A549 (cell line): ENCODE measurements around the gene SIGLEC8. TPM values are rescaled to one million over a fixed set of nuclear protein-coding genes. Genes with fewer than 3 reads are reported as not detected.

ENCODE experiments used
- ATAC-seq, 2 experiments: fragments of 200-7000 bp in 1 of 2; fragments of >200 bp in 1 of 2; cut with Nextera tagmentation in 1 of 2; cut with Tn5 transposase in 1 of 2; 3 replicates each; pipeline versions ENCODE4 v1.8.0 to v1.9.1; 2018 to 2020; ENCODE audit warnings: mild to moderate bottlenecking in 1 of 2, moderate library complexity in 1 of 2
- CTCF ChIA-PET: fragments of 300-600 bp; sonication (Branson Sonifier 250); formaldehyde crosslinking; extraction: SDS; loops from one replicate; lab custom pipeline; 2021; ENCODE audit warnings: antibody characterized with exemption, inconsistent platforms; lab: Yijun Ruan, JAX
- POLR2A ChIA-PET: fragments of 350-600 bp; formaldehyde crosslinking; extraction: SDS; loops from one replicate; lab custom pipeline; 2021; ENCODE audit warnings: antibody characterized with exemption, inconsistent platforms; lab: Yijun Ruan, JAX
- DNase-seq, 2 experiments: peaks; one replicate each; pipeline versions ENCODE4 v3.0.0 to v3.0.0-alpha.2; 2011 to 2016; ENCODE audit warnings: low read depth in 1 of 2, low spot score in 1 of 2
- FAIRE-seq: peaks from 2 replicates; lab custom pipeline; 2011; peaks lifted over from hg19 to GRCh38; lab: Jason Lieb, UNC
- H3K27ac ChIP-seq, 2 experiments: fragments of >200 bp; sonication (Bioruptor Twin); formaldehyde crosslinking; 3 replicates each; pipeline ENCODE4 v1.5.1; 2016 to 2017
- H3K4me1 ChIP-seq: fragments of >200 bp; sonication (Bioruptor Twin); formaldehyde crosslinking; 3 replicates; pipeline ENCODE4 v1.6.1; 2016
- H3K4me2 ChIP-seq: fragments of >200 bp; sonication (Bioruptor Twin); formaldehyde crosslinking; 3 replicates; pipeline ENCODE4 v1.6.1; 2016
- H3K4me3 ChIP-seq: fragments of >200 bp; sonication (Bioruptor Twin); formaldehyde crosslinking; 3 replicates; pipeline ENCODE4 v1.5.1; 2016
- H3K9me3 ChIP-seq: fragments of >200 bp; sonication (Bioruptor Twin); formaldehyde crosslinking; 3 replicates; pipeline ENCODE4 v1.6.1; 2016
- EHMT2 ChIP-seq: fragments of 200-600 bp; sonication (generic); IDR thresholded peaks from 2 replicates; pipeline ENCODE4 v1.6.1; 2016; ENCODE audit warnings: antibody characterized with exemption, low read depth, mild to moderate bottlenecking, moderate library complexity
- GATA3 ChIP-seq: IDR thresholded peaks from 2 replicates; pipeline ENCODE4 v1.6.1; 2012; ENCODE audit warnings: borderline replicate concordance
- HDAC2 ChIP-seq: fragments of 200-600 bp; sonication (generic); IDR thresholded peaks from 2 replicates; pipeline ENCODE4 v1.6.1; 2016
- HEYL ChIP-seq: fragments of 250-450 bp; sonication (Bioruptor Pico); IDR thresholded peaks from 2 replicates; pipeline ENCODE4 v1.8.0; 2021; ENCODE audit warnings: mild to moderate bottlenecking, moderate library complexity
- HOXB5 ChIP-seq: fragments of 250-450 bp; sonication (Bioruptor Pico); IDR thresholded peaks from 2 replicates; pipeline ENCODE4 v1.5.0; 2020; ENCODE audit warnings: mild to moderate bottlenecking, moderate library complexity
- JUNB ChIP-seq: fragments of >200 bp; sonication (Bioruptor Twin); formaldehyde crosslinking; IDR thresholded peaks from 2 replicates; pipeline ENCODE4 v1.6.1; 2016
- KDM5A ChIP-seq: fragments of 200-600 bp; sonication (generic); IDR thresholded peaks from 2 replicates; pipeline ENCODE4 v1.6.1; 2016; ENCODE audit warnings: antibody characterized with exemption, mild to moderate bottlenecking
- PHF8 ChIP-seq: fragments of 200-600 bp; sonication (generic); IDR thresholded peaks from 2 replicates; pipeline ENCODE4 v1.6.1; 2016; ENCODE audit warnings: low read depth, mild to moderate bottlenecking, antibody characterized with exemption, moderate library complexity, borderline replicate concordance
- POLR2AphosphoS2 ChIP-seq: conservative IDR thresholded peaks from 2 replicates; pipeline ENCODE4 v1.6.1; 2012; ENCODE audit warnings: low read length, improper control_type of control experiment, inconsistent platforms
- RCOR1 ChIP-seq: fragments of 150-350 bp; IDR thresholded peaks from 2 replicates; pipeline ENCODE4 v1.6.1; 2014; ENCODE audit warnings: antibody characterized with exemption, low read length, low read depth
- WGBS: methylation state at CpG from one replicate; pipeline ENCODE4 v1.1.6; 2017; ENCODE audit errors: missing lambda C conversion rate; 5-methylcytosine and 5-hydroxymethylcytosine counted together
- polyA plus RNA-seq, 4 experiments: library from polyadenylated mRNA; depleted of rRNA in 3 of 4; stranded (reverse); fragments of >200 nt; fragmentation: RNase III in 1 of 4; extraction: RNeasy Plus Mini Kit Qiagen cat#74134 plus additional on column Dnase treatment in 1 of 4; gene quantifications; 2 replicates in 3 of 4; 3 replicates in 1 of 4; pipeline ENCODE4 v1.2.3, GENCODE V29; 2011 to 2017
- TF ChIP-seq, protein P1 (sequence below): fragments of 150-350 bp; IDR thresholded peaks from 2 replicates; pipeline ENCODE4 v1.6.1; 2014; ENCODE audit warnings: low read depth, mild to moderate bottlenecking, low read length
- TF ChIP-seq, protein P2 (sequence below): fragments of 200-600 bp; sonication (generic); IDR thresholded peaks from 2 replicates; pipeline ENCODE4 v1.6.1; 2016; ENCODE audit warnings: antibody characterized with exemption, mild to moderate bottlenecking, moderate library complexity
- TF ChIP-seq, protein P3 (sequence below): IDR thresholded peaks from 2 replicates; pipeline ENCODE4 v1.6.1; 2012
- TF ChIP-seq, protein P4 (sequence below): fragments of >200 bp; sonication (Bioruptor Twin); formaldehyde crosslinking; IDR thresholded peaks from 3 replicates; pipeline ENCODE4 v1.6.1; 2016

Gene SIGLEC8
- polyA plus RNA-seq, 2 of the 4 experiments (the other 2 are of a cell fraction), result not detected

DNA sequence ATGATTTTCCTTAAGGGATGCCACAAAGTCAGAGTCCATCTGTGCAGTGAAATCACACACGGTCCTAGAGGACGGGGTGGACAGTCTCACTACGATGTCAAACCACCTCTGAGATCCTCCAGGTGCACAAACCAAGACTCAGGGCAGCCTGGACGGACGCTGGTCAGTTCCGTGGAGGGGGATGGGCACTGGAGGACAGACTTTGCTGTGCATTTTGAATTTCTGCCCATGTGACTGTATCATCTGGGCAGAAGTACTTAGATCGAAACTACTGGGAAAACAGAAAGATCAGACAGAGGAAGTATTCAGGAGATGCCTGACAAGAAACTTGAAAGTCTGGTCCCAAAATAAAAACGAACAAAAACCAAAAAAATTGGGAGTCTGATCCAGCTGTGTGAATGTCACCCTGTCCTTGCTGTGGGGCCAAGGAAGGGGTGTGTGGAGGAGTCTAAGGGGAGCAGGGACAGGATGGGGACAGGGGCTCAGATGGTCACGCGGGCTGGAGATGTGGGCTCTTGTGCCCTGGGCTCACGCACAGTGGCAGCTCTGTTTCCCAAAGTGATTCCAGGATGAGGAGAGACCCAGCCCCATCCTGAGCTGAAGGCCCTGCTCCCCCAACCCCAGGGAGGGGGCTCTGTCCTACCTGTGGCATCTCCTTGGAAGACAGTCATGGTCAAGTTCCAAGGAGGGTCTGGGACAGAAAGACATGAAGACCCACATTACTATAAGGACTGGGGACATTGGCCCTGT lies 1.5 kb downstream of the SIGLEC8 start:
- TF ChIP-seq GATA3, result no peak
- TF ChIP-seq, protein P1, sequence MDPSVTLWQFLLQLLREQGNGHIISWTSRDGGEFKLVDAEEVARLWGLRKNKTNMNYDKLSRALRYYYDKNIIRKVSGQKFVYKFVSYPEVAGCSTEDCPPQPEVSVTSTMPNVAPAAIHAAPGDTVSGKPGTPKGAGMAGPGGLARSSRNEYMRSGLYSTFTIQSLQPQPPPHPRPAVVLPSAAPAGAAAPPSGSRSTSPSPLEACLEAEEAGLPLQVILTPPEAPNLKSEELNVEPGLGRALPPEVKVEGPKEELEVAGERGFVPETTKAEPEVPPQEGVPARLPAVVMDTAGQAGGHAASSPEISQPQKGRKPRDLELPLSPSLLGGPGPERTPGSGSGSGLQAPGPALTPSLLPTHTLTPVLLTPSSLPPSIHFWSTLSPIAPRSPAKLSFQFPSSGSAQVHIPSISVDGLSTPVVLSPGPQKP, result no peak
- ATAC-seq (no peak), FAIRE-seq (no peak), DNase-seq (no peak)
- no peak overlapping the region for H3K27ac ChIP-seq
- no peak overlapping the region for H3K4me3 ChIP-seq
- no peaks in the 10 kb centered on the region for H3K9me3 ChIP-seq
- ChIA-PET POLR2A (no interaction called here), CTCF (interaction anchor here (1.3 kb wide), 1 partner anchor 10 kb away, joined by 3 read pairs; no protein-coding TSS in a partner anchor)
- no peaks in the 10 kb centered on the region for H3K4me1 ChIP-seq
- 25% methylated on average over 11 of the region's 11 CpGs for WGBS
- H3K4me2 ChIP-seq, result no peak overlapping the region

DNA sequence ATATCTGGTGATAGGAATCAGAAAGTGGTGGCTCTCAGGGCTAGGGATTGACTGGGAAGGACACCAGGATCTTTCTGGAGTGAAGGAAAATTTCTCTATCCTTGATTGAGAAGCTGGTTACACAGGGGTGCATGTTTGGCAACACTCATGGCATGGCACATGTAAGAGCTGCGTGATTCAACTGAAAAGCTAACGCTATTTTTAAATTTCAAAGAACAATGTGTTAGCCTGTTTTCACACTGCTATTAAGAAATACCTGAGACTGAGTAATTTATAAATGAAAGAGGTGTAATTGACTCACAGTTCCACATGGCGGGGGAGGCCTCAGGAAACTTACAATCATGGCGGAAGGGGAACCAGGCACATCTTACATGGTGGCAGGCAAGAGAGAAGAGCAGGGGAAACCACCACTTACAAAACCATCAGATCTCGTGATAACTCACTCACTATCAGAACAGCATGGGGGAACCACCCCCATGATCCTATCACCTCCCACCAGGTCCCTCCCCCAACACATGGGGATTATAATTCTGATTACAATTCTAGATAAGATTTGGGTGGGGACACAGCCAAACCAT lies 7.4 kb downstream of the SIGLEC8 start:
- H3K4me1 ChIP-seq, result no peaks in the 10 kb centered on the region
- 5% methylated on average over 5 of the region's 5 CpGs for whole genome bisulfite sequencing
- no peak for DNase-seq
- ATAC-seq, result no peak
- TF ChIP-seq JUNB (no peak), HEYL (CRISPR knock-in tag) (no peak), PHF8 (no peak), HOXB5 (no peak), KDM5A (no peak), HDAC2 (no peak), RCOR1 (no peak), POLR2AphosphoS2 (no peak), EHMT2 (no peak)
- TF ChIP-seq, protein P2, sequence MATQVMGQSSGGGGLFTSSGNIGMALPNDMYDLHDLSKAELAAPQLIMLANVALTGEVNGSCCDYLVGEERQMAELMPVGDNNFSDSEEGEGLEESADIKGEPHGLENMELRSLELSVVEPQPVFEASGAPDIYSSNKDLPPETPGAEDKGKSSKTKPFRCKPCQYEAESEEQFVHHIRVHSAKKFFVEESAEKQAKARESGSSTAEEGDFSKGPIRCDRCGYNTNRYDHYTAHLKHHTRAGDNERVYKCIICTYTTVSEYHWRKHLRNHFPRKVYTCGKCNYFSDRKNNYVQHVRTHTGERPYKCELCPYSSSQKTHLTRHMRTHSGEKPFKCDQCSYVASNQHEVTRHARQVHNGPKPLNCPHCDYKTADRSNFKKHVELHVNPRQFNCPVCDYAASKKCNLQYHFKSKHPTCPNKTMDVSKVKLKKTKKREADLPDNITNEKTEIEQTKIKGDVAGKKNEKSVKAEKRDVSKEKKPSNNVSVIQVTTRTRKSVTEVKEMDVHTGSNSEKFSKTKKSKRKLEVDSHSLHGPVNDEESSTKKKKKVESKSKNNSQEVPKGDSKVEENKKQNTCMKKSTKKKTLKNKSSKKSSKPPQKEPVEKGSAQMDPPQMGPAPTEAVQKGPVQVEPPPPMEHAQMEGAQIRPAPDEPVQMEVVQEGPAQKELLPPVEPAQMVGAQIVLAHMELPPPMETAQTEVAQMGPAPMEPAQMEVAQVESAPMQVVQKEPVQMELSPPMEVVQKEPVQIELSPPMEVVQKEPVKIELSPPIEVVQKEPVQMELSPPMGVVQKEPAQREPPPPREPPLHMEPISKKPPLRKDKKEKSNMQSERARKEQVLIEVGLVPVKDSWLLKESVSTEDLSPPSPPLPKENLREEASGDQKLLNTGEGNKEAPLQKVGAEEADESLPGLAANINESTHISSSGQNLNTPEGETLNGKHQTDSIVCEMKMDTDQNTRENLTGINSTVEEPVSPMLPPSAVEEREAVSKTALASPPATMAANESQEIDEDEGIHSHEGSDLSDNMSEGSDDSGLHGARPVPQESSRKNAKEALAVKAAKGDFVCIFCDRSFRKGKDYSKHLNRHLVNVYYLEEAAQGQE, result no peak
- TF ChIP-seq, protein P1, result no peak
- TF ChIP-seq, protein P3, sequence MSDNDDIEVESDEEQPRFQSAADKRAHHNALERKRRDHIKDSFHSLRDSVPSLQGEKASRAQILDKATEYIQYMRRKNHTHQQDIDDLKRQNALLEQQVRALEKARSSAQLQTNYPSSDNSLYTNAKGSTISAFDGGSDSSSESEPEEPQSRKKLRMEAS, result no peak
- TF ChIP-seq, protein P4, sequence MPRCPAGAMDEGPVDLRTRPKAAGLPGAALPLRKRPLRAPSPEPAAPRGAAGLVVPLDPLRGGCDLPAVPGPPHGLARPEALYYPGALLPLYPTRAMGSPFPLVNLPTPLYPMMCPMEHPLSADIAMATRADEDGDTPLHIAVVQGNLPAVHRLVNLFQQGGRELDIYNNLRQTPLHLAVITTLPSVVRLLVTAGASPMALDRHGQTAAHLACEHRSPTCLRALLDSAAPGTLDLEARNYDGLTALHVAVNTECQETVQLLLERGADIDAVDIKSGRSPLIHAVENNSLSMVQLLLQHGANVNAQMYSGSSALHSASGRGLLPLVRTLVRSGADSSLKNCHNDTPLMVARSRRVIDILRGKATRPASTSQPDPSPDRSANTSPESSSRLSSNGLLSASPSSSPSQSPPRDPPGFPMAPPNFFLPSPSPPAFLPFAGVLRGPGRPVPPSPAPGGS, result no peak
- ChIA-PET POLR2A (no interaction called here), CTCF (no interaction called here)
- FAIRE-seq, result no peak
- peaks cover 13% of the 10 kb centered on the region; the same call in 2 of the 3 replicates for H3K9me3 ChIP-seq
- no peak overlapping the region for H3K27ac ChIP-seq
- H3K4me2 ChIP-seq, result no peak overlapping the region
- H3K4me3 ChIP-seq, result no peak overlapping the region
